ENCODE results near the gene IGHMBP2.

The IGHMBP2 gene

DNA sequence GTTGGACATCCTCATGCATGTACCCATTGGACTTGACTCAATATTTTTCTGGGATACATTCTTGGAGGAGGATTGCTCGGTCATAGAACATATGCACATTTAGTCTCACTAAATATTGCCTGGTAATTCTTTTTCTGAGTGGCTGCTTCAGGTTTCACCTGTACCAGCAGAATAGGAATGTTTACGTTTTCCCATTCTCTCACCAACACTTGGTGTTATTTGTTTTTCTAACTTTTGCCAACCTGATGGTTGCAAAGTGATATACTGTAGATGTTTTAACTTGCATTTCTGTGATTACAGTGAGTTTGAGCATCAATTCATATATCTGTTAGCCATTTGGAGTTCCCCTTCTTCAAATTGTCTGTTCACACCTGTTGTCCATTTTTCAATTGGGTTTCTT lies 78.4 kb downstream of the IGHMBP2 start:
- no peak for DNase-seq (ENCODE audit: low read depth in 3 of 3)

DNA sequence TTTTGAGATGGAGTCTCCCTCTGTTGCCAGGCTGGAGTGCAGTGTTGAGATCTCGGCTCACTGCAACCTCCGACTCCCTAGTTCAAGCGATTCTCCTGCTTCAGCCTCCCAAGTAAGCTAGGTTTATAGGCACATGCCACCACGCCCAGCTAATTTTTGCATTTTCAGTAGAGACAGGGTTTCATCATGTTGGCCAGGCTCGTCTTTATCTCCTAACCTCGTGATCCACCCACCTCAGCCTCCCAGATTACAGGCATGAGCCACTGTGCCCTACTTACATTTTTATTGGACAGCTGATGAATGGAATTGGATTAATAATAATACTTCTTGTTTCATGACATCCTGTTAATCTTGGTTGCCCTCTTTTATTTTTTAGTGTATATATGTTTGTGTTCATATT lies 80.1 kb downstream of the IGHMBP2 start:
- DNase-seq (ENCODE audit: low read depth in 3 of 3), result no peak

DNA sequence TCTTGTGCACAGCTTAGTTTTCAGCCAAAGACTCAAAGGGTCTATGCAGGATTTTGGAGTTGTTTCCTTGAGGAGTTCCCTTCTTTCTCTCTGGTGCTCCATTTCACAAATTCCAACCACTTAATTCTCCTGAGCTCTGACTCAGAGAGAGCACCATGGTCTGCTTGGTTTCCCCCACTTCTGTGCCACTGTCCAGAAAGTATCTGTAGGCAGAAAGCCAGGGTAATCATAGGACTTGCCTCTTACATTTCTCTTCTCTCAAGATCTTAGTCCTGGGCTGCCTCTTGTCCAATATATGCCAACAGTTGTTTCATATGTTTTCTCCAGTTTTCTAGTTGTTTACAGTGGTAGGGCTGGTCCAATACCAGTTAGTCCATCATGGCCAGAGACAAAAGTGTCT lies 83.5 kb downstream of the IGHMBP2 start:
- DNase-seq (ENCODE audit: low read depth in 3 of 3), result no peak

DNA sequence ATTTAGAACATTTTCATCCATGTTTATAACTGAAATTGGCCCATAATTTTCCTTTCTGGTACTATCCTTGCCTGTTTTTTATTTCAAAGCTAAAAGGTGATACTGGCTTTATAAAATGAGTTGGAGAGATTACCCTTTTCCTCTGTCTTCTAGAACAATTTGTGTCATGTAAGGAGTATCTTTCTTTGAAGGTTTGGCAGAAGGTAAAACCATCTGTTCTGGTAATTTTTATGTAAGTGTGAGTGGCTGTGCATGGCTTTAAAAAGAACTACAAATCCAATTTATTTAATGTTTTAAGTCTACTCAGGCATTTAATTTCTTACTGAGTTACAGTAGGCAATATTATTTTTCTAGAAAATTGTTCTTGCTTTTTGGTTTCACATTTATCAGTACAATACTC lies 84.8 kb downstream of the IGHMBP2 start:
- no peak for DNase-seq (ENCODE audit: low read depth in 3 of 3)
